ENCODE results near the gene CSF1.
A peak's percentile ranks its signal among the peaks of the same experiment; 100 is the strongest.

CSF1 gene

DNA sequence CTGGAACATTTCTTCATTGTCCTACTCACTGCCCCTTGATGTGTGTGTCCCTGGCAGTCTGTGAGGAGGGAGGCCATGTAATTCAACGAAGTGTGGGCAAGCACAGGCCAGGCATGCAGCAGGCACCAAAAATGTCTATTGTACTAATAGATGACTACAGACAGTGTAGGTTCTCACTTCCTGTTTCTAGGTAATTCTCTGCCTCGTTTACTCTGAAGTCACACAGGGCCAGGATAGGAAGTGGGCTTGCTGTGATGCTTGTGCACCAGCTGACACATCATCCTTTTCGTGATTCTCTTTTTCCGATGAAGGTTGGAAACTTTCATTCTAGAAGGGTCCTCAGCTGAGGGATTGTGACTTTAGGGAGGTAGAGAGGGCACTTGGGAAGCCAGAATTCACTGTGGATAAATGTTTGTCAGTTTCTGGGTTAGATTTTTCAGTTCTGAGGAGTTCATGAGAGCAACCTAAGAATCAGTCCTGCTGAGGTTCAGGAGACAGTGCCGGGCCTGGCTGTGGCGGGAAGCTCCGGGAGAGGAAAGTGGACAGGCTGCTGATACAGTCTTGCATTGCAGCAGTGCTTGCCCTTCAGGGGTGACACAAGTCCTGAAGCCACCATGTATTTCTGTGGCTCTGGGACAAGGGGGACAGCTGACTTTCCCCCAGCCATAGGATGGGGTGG lies 4.3 kb upstream of the CSF1 start:
- no peak overlapping the region for H3K27ac ChIP-seq
- TF ChIP-seq CTCF (conservative IDR thresholded peaks at IDR 0.05) (no peak), ZFX (IDR thresholded peaks at IDR 0.05) (no peak)

- TF ChIP-seq ZFX (IDR thresholded peaks at IDR 0.05) (no peak), CTCF (conservative IDR thresholded peaks at IDR 0.05) (no peak)
- H3K27ac ChIP-seq: no peak overlapping the region
These were observed 3.8 kb upstream of the CSF1 start for GRCh38 chr1:109906839-109907180.

DNA sequence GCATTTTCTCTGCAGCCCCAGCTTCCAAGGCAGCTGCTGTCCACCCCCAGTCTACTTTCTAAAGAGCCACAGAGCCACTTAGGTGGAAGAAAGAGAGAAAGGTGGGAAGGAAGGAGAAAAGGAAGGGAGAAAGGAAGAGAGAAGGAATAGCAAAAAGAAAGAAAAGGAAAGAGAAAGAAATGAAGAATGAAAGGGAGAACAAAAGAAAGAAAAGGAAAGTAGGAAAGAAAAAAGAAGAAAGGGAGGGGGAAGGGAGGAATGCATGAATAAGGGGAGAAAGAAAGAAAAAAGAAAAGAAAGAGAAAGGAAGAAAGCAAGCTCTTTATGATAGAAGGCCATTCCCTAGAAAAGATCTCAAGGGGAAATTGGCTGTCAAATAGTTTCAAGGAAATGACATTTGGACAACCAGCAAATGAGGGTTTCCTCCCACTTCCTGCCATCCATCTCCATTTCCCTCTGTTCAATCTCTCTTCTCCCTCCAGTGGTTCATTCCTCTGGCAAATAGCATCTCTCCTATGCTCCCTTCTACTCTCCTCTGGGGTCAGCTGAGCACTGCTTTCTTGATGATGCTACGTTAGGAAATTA lies 3.4 kb upstream of the CSF1 start:
- H3K27ac ChIP-seq: no peak overlapping the region
- TF ChIP-seq ZFX (IDR thresholded peaks at IDR 0.05) (no peak), CTCF (conservative IDR thresholded peaks at IDR 0.05) (no peak)

GRCh38 chr1:109908836-109909235 lies 1.8 kb upstream of the CSF1 start:
- H3K27ac ChIP-seq: no peak overlapping the region

GRCh38 chr1:109909561-109909960 lies 1.1 kb upstream of the CSF1 start:
- TF ChIP-seq ZFX (IDR thresholded peaks at IDR 0.05) (no peak), CTCF (conservative IDR thresholded peaks at IDR 0.05) (no peak)
- no peak overlapping the region for H3K27ac ChIP-seq

More at GRCh38 chr1:109908836-109909235, 1.8 kb upstream of the CSF1 start:
- TF ChIP-seq CTCF (conservative IDR thresholded peaks at IDR 0.05) (no peak), ZFX (IDR thresholded peaks at IDR 0.05) (no peak)

DNA sequence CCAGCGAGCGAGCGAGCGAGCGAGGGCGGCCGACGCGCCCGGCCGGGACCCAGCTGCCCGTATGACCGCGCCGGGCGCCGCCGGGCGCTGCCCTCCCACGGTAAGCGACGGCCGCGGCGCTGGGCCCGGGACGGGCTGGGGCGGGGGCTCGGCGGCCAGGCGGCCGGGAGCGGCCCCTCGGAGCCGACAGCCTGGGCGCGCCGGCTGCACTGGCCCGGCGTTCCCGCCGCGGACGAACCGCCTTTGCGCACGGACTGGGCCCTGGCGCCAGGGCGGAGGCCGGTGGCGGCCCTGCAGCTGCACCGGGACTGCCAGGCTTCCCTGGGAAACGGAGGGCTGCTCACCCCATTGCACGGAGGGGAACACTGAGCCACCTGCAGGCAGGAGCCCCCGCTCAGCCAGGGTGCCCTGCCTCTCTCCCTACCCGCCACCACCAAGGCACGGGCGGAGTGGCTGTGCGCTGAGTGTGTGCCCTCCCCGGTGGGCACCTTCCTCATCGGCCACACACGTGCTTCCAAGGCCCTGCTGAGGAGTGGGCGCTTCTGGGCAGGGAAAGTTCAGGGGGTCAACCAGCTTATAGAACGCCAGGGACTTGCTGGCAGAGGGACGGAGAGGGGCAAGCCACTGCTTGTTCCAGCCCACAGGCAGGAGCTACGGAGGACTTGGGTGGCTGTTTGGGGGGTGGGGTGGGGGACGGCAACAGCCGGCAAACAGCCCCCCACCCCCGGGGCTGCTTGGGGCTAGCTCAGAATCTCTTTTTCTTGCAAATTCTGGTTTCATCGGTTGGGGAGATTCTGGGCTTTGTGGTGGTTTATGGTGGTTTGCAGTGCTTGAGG lies 532 bp downstream of the CSF1 start:
- TF ChIP-seq ZFX (IDR thresholded peaks at IDR 0.05): peak; percentile 88
- TF ChIP-seq CTCF (conservative IDR thresholded peaks at IDR 0.05): no peak
- peak overlapping the region; percentile 27 for H3K27ac ChIP-seq
